BJ (cell line): ENCODE data around the gene MUC5B. TPM values are rescaled to one million over a fixed set of nuclear protein-coding genes. Genes with fewer than 3 reads are reported as not detected.

Source experiments
- CTCF ChIA-PET: fragments of 350-600 bp; formaldehyde crosslinking; extraction: SDS; loops from one replicate; lab custom pipeline; 2021; ENCODE audit warnings: antibody characterized with exemption, inconsistent platforms; lab: Yijun Ruan, JAX
- POLR2A ChIA-PET: fragments of 300-600 bp; sonication (Branson Sonifier 250); formaldehyde crosslinking; extraction: SDS; loops from one replicate; lab custom pipeline; 2021; ENCODE audit warnings: antibody characterized with exemption; lab: Charles Lee
- DNase-seq: peaks from one replicate; pipeline ENCODE4 v3.0.0-alpha.2; 2011; ENCODE audit warnings: low read depth
- H3K27me3 ChIP-seq: 2 replicates; pipeline ENCODE4 v1.6.0; 2011; ENCODE audit warnings: low read length; ENCODE audit not compliant: control insufficient read depth, insufficient read depth
- H3K36me3 ChIP-seq: 2 replicates; pipeline ENCODE4 v1.5.1; 2011; ENCODE audit warnings: low read length; ENCODE audit not compliant: control insufficient read depth, insufficient read depth
- H3K4me3 ChIP-seq: 2 replicates; pipeline ENCODE4 v1.5.1; 2011; ENCODE audit warnings: low read depth, mild to moderate bottlenecking, control low read depth, low read length
- CTCF ChIP-seq: IDR thresholded peaks from 2 replicates; pipeline ENCODE4 v1.5.1; 2011; ENCODE audit warnings: low read depth, mild to moderate bottlenecking, control low read depth, inconsistent platforms, low read length, moderate library complexity; ENCODE audit not compliant: insufficient read depth
- polyA plus RNA-seq: library from polyadenylated mRNA; depleted of rRNA; stranded (reverse); fragments of >200 nt; gene quantifications from 2 replicates; pipeline ENCODE4 v1.2.3, GENCODE V29; 2011

Gene MUC5B
- polyA plus RNA-seq, 1 experiment, result not detected

DNA sequence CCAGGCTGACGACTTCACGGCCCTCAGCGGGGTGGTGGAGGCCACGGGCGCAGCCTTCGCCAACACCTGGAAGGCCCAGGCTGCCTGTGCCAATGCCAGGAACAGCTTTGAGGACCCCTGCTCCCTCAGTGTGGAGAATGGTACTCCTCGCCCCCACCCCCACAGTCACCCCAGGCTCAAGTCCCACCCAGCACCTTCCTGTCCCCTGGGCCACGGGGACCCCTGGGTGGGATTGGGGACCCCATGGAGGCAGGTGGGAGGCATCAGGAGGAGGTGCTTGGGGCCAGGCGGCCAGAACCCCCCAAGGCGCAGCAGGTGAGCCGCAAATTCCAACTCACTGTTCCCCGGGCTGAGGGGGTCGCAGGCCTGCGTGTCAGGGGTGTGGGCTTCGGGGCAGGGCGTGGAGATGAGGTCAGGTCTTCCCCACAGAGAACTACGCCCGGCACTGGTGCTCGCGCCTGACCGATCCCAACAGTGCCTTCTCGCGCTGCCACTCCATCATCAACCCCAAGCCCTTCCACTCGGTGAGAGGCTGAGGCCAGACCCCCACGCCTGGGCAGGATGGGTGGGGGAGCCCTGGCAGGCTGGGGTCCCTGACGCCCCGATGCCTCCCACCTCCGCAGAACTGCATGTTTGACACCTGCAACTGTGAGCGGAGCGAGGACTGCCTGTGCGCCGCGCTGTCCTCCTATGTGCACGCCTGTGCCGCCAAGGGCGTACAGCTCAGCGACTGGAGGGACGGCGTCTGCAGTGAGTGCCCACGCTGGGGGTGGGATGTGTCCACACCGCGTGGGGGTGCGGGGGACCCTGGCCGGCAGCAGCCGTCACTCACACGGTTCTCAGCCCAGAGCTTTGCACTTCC lies 9.4 kb downstream of the MUC5B start:
- no peak for DNase-seq
- no peak for TF ChIP-seq CTCF
- CTCF ChIA-PET, result no interaction called here

GRCh38 chr11:1232883-1233321 lies 10.0 kb downstream of the MUC5B start:
- Histone ChIP-seq H3K27me3 (no peaks in the 10 kb centered on the region), H3K36me3 (no peaks in the 10 kb centered on the region), H3K4me3 (no peak overlapping the region)
- no peak for DNase-seq
- TF ChIP-seq CTCF, result no peak
- CTCF ChIA-PET, result no interaction called here
- POLR2A ChIA-PET, result no interaction called here

More for the DNA sequence above, 9.4 kb downstream of the MUC5B start:
- Histone ChIP-seq H3K4me3 (no peak overlapping the region), H3K27me3 (no peaks in the 10 kb centered on the region), H3K36me3 (no peaks in the 10 kb centered on the region)
- POLR2A ChIA-PET, result no interaction called here

GRCh38 chr11:1233351-1234053 lies 10.6 kb downstream of the MUC5B start:
- DNase-seq, result no peak
- Histone ChIP-seq H3K27me3 (no peaks in the 10 kb centered on the region), H3K36me3 (no peaks in the 10 kb centered on the region), H3K4me3 (no peak overlapping the region)
- ChIA-PET POLR2A (no interaction called here), CTCF (no interaction called here)
- no peak for TF ChIP-seq CTCF

GRCh38 chr11:1234054-1234720 lies 11.3 kb downstream of the MUC5B start:
- no peak for TF ChIP-seq CTCF
- DNase-seq, result no peak

More at GRCh38 chr11:1234054-1234720, 11.3 kb downstream of the MUC5B start:
- CTCF ChIA-PET, result no interaction called here
- POLR2A ChIA-PET, result no interaction called here
- Histone ChIP-seq H3K27me3 (no peaks in the 10 kb centered on the region), H3K4me3 (no peak overlapping the region), H3K36me3 (no peaks in the 10 kb centered on the region)
